Neural cell (in vitro differentiated cells): ENCODE measurements around the gene CACNA1F. TPM values are rescaled to one million over a fixed set of nuclear protein-coding genes. Genes with fewer than 3 reads are reported as not detected.

Source experiments
- H2AFZ ChIP-seq: fragments of 200-600, 300-800 bp; sonication (generic), shearing (Covaris generic); 2 replicates; pipeline ENCODE4 v1.6.0; 2014; ENCODE audit warnings: low read depth, mild to moderate bottlenecking, antibody characterized with exemption, low read length, moderate library complexity
- H3F3A ChIP-seq: fragments of 200-600 bp; shearing (Covaris generic); 2 replicates; pipeline ENCODE4 v1.6.1; 2016; ENCODE audit warnings: mild to moderate bottlenecking, moderate library complexity, mixed read lengths, antibody characterized with exemption, low read length; ENCODE audit not compliant: insufficient read depth, poor library complexity, severe bottlenecking
- H3K27ac ChIP-seq: fragments of 200-600, 300-800 bp; sonication (generic), shearing (Covaris generic); 2 replicates; pipeline ENCODE4 v1.5.1; 2014; ENCODE audit warnings: mild to moderate bottlenecking, low read length, moderate library complexity
- H3K27me3 ChIP-seq: fragments of 300-800, 200-600 bp; sonication (generic), shearing (Covaris generic); 2 replicates; pipeline ENCODE4 v1.6.0; 2014; ENCODE audit warnings: mild to moderate bottlenecking, low read depth, low read length, moderate library complexity; ENCODE audit not compliant: insufficient read depth
- H3K36me3 ChIP-seq: fragments of 300-800, 200-600 bp; sonication (generic), shearing (Covaris generic); 2 replicates; pipeline ENCODE4 v1.5.1; 2014; ENCODE audit warnings: mild to moderate bottlenecking, antibody characterized with exemption, low read length, moderate library complexity; ENCODE audit not compliant: insufficient read depth
- H3K4me2 ChIP-seq: fragments of 300-800, 200-600 bp; sonication (generic), shearing (Covaris generic); 2 replicates; pipeline ENCODE4 v1.6.0; 2014; ENCODE audit warnings: mild to moderate bottlenecking, low read length
- H3K4me3 ChIP-seq: fragments of 300-800, 200-600 bp; sonication (generic), shearing (Covaris generic); 2 replicates; pipeline ENCODE4 v1.5.1; 2014; ENCODE audit warnings: mild to moderate bottlenecking, low read length, moderate library complexity
- H3K79me2 ChIP-seq: fragments of 200-600 bp; shearing (Covaris generic); replicated peaks from 2 replicates; pipeline ENCODE4 v1.6.0; 2014; ENCODE audit warnings: mild to moderate bottlenecking, low read length, moderate library complexity; ENCODE audit not compliant: insufficient read depth
- H3K9ac ChIP-seq: fragments of 300-800, 200-600 bp; sonication (generic), shearing (Covaris generic); 2 replicates; pipeline ENCODE4 v1.6.1; 2016; ENCODE audit warnings: mild to moderate bottlenecking, low read length, mixed read lengths
- H3K9me2 ChIP-seq: fragments of 200-600 bp; shearing (Covaris generic); 2 replicates; pipeline ENCODE4 v1.6.1; 2016; ENCODE audit warnings: mild to moderate bottlenecking, low read length, mixed read lengths; ENCODE audit not compliant: insufficient read depth
- H3K9me3 ChIP-seq: fragments of 200-600, 300-800 bp; sonication (generic), shearing (Covaris generic); 2 replicates; pipeline ENCODE4 v1.6.1; 2016; ENCODE audit warnings: mild to moderate bottlenecking, mixed run types, low read length, moderate library complexity, mixed read lengths
- H4K20me1 ChIP-seq: fragments of 200-600 bp; shearing (Covaris generic); 2 replicates; pipeline ENCODE4 v1.6.1; 2016; ENCODE audit warnings: mild to moderate bottlenecking, mixed run types; ENCODE audit not compliant: insufficient read depth
- EP300 ChIP-seq: fragments of 450-650 bp; conservative IDR thresholded peaks from 2 replicates; pipeline ENCODE4 v1.6.1; 2014; ENCODE audit warnings: antibody characterized with exemption, mild to moderate bottlenecking, moderate library complexity; ENCODE audit not compliant: poor library complexity, severe bottlenecking
- EZH2 ChIP-seq: fragments of 200-600, 300-800 bp; shearing (Covaris generic), sonication (generic); IDR thresholded peaks from 2 replicates; pipeline ENCODE4 v1.6.1; 2014; ENCODE audit warnings: antibody characterized with exemption, low read length, borderline replicate concordance, mild to moderate bottlenecking; ENCODE audit not compliant: insufficient read depth, poor library complexity, severe bottlenecking
- POLR2AphosphoS5 ChIP-seq: IDR thresholded peaks from 2 replicates; pipeline ENCODE4 v1.6.1; 2012
- RAD21 ChIP-seq: fragments of 450-650 bp; conservative IDR thresholded peaks from 2 replicates; pipeline ENCODE4 v1.6.1; 2014; ENCODE audit warnings: antibody characterized with exemption, mild to moderate bottlenecking, moderate library complexity
- SMC3 ChIP-seq: fragments of 450-650 bp; conservative IDR thresholded peaks from 2 replicates; pipeline ENCODE4 v1.6.1; 2014; ENCODE audit warnings: antibody characterized with exemption, mild to moderate bottlenecking, moderate library complexity; ENCODE audit not compliant: poor library complexity
- TAF1 ChIP-seq: IDR thresholded peaks from 2 replicates; pipeline ENCODE4 v1.6.1; 2012; ENCODE audit warnings: low read depth
- polyA plus RNA-seq: library from polyadenylated mRNA; depleted of rRNA; stranded (reverse); fragments of >200 nt; gene quantifications from 2 replicates; pipeline ENCODE4 v1.2.3, GENCODE V29; 2014
- TF ChIP-seq, protein P1 (sequence below): IDR thresholded peaks from 2 replicates; pipeline ENCODE4 v1.6.1; 2012; ENCODE audit warnings: borderline replicate concordance
- TF ChIP-seq, protein P2 (sequence below): fragments of 450-650 bp; IDR thresholded peaks from 2 replicates; pipeline ENCODE4 v1.5.1; 2014; ENCODE audit warnings: antibody characterized with exemption, mild to moderate bottlenecking, moderate library complexity; ENCODE audit not compliant: poor library complexity, severe bottlenecking

The CACNA1F gene
- polyA plus RNA-seq, 1 donor from 2014 or later, result not detected

DNA sequence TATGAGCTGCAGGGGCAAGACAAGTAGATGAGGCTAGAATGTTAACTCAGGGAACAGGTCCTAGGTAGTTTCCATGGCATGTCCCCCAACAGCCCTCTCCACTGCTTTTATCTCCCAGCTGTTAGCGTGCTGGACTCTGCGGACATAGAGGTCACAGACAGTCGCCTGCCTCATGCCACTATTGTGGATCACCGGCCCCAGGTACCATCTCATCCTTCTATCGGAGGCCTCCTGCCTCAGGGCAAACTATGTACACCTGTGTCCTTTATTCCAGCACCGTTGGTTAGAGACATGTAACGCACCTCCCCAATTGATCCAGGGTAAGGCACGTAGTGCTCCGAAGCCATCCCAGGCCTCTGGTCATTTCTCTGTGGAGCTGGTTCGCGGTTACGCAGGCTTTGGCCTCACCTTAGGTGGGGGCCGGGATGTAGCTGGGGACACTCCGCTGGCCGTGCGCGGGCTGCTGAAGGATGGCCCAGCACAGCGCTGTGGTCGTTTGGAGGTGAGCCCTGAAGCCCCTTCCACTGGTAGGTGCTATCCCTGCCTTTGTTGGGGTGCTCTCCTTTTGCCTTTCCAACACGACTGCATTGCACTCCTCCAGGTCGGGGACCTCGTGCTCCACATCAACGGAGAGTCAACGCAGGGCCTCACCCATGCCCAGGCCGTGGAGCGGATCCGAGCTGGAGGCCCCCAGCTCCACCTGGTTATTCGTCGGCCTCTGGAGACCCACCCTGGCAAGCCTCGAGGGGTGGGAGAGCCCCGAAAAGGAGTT is 68.4 kb downstream of the CACNA1F start:
- H4K20me1 ChIP-seq, result no peaks in the 10 kb centered on the region
- no peaks in the 10 kb centered on the region for H3K9me2 ChIP-seq
- no peaks in the 10 kb centered on the region for H3K9me3 ChIP-seq
- no peaks in the 10 kb centered on the region for H3F3A ChIP-seq
- no peak overlapping the region for H3K27ac ChIP-seq
- no peak overlapping the region for H2AFZ ChIP-seq
- TF ChIP-seq TAF1 (no peak), SMC3 (no peak), EZH2 (no peak), POLR2AphosphoS5 (no peak)
- TF ChIP-seq, protein P1, sequence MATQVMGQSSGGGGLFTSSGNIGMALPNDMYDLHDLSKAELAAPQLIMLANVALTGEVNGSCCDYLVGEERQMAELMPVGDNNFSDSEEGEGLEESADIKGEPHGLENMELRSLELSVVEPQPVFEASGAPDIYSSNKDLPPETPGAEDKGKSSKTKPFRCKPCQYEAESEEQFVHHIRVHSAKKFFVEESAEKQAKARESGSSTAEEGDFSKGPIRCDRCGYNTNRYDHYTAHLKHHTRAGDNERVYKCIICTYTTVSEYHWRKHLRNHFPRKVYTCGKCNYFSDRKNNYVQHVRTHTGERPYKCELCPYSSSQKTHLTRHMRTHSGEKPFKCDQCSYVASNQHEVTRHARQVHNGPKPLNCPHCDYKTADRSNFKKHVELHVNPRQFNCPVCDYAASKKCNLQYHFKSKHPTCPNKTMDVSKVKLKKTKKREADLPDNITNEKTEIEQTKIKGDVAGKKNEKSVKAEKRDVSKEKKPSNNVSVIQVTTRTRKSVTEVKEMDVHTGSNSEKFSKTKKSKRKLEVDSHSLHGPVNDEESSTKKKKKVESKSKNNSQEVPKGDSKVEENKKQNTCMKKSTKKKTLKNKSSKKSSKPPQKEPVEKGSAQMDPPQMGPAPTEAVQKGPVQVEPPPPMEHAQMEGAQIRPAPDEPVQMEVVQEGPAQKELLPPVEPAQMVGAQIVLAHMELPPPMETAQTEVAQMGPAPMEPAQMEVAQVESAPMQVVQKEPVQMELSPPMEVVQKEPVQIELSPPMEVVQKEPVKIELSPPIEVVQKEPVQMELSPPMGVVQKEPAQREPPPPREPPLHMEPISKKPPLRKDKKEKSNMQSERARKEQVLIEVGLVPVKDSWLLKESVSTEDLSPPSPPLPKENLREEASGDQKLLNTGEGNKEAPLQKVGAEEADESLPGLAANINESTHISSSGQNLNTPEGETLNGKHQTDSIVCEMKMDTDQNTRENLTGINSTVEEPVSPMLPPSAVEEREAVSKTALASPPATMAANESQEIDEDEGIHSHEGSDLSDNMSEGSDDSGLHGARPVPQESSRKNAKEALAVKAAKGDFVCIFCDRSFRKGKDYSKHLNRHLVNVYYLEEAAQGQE, result no peak
- TF ChIP-seq, protein P2, sequence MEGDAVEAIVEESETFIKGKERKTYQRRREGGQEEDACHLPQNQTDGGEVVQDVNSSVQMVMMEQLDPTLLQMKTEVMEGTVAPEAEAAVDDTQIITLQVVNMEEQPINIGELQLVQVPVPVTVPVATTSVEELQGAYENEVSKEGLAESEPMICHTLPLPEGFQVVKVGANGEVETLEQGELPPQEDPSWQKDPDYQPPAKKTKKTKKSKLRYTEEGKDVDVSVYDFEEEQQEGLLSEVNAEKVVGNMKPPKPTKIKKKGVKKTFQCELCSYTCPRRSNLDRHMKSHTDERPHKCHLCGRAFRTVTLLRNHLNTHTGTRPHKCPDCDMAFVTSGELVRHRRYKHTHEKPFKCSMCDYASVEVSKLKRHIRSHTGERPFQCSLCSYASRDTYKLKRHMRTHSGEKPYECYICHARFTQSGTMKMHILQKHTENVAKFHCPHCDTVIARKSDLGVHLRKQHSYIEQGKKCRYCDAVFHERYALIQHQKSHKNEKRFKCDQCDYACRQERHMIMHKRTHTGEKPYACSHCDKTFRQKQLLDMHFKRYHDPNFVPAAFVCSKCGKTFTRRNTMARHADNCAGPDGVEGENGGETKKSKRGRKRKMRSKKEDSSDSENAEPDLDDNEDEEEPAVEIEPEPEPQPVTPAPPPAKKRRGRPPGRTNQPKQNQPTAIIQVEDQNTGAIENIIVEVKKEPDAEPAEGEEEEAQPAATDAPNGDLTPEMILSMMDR, result no peak
- no peak overlapping the region for H3K4me3 ChIP-seq
- H3K36me3 ChIP-seq, result no peaks in the 10 kb centered on the region
- no peaks in the 10 kb centered on the region for H3K79me2 ChIP-seq
- H3K4me2 ChIP-seq, result no peak overlapping the region
- H3K9ac ChIP-seq, result no peak overlapping the region
- no peaks in the 10 kb centered on the region for H3K27me3 ChIP-seq

DNA sequence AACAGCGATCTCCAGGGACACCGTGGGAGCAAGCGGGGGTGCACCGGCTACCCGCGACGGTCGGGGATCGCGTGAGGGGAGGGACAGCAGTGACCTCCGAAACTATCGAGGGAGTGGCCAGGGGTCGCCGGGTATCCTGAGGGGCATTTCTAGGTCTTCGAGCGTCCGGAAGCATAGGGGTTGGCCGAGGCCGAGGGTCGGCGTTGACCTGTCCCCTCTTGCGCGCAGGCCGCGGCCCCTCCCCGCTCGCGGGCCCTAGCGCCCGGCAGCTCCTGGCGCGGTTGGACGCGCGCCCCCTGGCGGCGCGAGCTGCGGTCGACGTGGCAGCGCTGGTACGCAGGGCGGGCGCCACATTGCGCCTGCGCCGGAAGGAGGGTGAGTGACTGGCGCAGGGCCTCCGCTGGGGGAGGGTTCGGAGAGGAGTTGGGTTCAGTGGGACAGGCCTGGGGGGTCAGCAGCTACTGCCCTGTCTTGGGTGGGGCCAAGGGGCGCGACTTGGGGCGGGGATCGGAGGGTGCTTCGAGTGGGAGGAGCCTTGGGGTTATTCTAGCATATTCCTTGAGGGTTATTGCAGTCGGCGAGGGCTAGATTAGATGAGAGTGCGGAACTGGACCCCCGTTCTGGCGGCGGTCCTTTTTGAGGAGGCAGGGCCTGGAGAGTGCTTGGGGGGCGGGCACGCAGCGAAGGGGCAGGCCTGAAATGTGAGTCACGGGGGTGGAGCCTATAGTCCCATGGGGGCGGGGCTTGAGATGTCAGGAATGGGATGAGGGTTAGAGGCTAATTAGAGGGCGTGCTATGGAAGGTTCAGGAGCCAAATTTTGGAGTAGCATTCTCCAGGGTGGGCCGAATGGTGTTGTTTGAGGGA is 69.4 kb downstream of the CACNA1F start:
- no peaks in the 10 kb centered on the region for H3K9me2 ChIP-seq
- no peaks in the 10 kb centered on the region for H4K20me1 ChIP-seq
- H3K9ac ChIP-seq, result peak overlapping the region; percentile 44
- H3K9me3 ChIP-seq, result no peaks in the 10 kb centered on the region
- H3K27me3 ChIP-seq, result no peaks in the 10 kb centered on the region
- H3K4me2 ChIP-seq, result no peak overlapping the region
- H3K27ac ChIP-seq, result no peak overlapping the region
- no peaks in the 10 kb centered on the region for H3K36me3 ChIP-seq
- no peaks in the 10 kb centered on the region for H3F3A ChIP-seq
- no peaks in the 10 kb centered on the region for H3K79me2 ChIP-seq
- H2AFZ ChIP-seq, result no peak overlapping the region
- TF ChIP-seq SMC3 (peak; percentile 42), RAD21 (no peak), POLR2AphosphoS5 (no peak), EZH2 (no peak), EP300 (no peak)
- TF ChIP-seq, protein P2, result peak; percentile 73
- H3K4me3 ChIP-seq, result peak overlapping the region; percentile 58
